Measurements from ENCODE around the gene RBM48.

The RBM48 gene

DNA sequence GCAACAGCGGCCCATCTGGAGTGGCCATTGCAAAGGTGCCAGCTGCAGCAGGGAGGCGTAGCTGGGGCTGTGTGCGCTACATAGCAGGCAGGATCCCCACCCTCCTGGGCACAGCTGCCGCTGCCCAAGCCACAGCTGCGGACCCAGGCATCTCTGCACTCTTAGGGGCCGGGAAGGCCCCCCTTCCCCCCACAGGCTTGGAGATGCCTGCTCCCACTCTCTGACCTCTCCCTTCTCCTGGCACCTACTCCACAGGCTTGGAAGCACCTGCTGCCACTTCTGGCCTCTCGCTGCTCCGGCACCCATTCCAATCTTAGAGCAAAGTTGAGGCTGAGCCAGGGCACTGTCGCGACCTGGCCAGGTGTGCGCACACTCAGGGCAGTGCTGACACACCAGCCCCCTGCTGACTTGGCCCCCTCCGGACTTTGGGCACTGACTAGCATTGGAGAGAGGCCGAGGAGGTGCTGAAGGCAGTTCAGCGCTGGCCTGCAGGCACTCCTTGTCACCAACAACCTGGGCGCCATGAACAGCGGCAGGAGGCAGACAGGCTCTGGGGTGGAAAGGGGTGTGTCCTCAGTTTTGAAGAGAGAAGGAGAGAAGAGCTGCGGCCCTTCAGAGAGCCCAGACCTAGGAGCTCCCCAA is 18.4 kb downstream of the RBM48 start:
- DNase-seq: no peak

DNA sequence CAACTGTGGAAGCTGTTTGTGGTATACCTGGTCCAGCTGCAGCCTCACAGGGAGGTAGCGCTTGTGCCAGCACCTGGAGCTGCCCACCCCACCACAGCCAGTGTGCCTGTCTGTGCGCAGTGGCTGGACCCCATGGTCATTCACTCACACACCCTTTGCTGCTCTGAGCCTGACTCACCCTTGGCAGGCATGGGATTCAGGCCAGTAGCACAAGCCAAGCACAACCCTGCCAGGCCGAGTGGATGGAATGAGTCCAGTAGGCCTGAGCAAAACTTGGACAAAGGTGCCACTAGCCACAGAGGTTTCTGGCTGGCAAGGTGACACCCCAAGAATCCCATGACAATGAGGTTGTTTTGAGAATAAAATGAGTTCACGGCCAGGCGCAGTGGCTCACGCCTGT is 19.0 kb downstream of the RBM48 start:
- no peak for DNase-seq

DNA sequence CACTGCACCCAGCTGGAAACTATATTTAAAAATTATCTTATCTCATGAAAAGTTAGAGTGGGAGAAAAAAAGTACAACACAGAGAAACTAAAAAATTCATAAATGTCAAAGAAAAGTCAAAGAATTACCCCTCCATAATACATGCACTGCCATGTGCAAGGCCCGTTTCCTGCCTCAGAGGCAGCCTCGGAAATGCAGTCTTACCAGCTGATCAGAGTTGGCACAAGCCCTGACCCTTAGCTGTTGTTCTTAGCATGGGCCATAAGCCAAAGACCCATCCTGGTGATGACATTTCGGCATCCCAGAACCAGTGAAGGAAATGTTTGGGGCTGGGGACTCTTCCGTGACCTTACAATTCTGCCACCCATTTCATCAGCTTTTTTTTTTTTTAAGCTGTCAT is 21.6 kb downstream of the RBM48 start:
- DNase-seq: no peak

DNA sequence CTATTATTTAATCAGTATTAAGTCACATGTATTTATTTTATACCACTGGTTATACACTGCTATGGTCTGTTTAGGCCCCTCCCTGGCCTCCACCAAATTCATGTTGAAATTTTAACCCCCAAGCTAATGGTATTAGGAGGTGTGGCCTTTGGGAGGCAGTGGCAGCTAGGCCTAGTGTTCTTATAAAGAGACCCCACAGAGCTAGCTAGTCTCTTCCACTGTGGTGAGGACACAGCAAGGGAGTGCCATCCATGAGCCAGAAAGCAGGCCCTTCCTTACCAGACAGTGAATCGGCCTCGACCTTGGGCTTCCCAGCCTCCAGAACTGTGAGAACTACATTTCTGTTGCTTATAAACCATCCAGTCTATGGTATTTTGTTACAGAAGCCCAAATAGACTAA is 28.7 kb downstream of the RBM48 start:
- no peak for DNase-seq

DNA sequence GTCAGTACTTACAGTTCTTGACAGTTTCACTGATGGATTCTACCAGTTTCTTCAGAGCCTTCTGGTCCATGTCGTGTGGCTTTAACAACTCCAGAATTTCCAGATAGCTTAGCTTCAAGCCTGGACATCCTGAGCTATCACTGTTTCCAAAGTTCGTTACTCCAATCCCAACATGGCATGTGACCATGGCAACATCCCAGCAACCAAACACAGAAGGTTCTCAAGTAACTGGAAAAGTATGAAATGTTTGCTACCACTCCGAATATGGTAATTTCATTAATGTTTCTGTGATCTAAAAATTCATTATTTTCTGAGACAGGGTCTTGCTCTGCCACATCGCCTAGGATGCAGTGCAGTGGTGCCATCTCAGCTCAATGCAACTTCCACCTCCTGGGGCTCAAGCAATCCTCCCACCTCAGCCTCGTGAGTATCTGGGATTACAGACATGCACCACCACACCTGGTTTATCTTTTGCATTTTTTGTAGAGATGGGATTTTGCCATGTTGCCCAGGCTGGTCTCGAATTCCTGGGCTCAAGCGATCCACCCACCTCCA is 29.3 kb downstream of the RBM48 start:
- no peak for DNase-seq

DNA sequence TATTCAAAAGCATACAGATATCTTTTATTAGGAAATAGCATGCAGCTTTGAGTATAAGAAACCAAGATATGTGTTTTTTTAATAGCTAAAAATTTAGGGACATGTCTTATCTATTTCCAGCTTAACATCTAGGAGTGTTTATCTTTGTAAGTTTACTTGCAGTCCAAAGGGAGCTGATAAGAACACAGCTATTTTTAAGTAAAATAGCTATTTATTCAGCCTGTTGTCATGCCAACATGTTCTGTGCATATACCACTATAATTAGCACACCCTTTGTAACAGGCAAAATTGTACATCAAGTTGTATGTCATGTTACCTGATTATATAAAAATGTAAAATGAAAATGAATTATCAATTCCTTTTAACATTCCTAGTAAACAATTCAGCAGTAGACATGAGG is 32.0 kb downstream of the RBM48 start:
- no peak for DNase-seq

DNA sequence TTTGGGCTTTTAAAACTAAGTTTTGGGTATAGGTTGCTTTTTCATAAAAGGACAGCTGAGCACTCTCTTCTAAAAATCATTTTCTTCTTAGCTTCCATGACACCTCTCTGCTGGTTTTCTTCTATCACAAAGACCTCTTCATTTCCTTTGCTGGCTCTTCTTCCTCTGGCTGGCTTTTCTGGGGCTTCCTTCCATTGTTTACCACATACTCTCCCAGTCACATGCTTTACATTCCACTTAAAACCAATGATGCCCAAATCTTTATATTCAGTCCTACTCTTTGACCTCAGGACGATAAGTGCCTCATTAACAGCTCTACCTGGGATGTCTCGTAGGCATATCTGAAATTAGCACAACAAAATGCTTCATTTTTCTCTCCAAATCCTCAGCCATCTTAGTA is 34.8 kb downstream of the RBM48 start:
- DNase-seq: no peak

DNA sequence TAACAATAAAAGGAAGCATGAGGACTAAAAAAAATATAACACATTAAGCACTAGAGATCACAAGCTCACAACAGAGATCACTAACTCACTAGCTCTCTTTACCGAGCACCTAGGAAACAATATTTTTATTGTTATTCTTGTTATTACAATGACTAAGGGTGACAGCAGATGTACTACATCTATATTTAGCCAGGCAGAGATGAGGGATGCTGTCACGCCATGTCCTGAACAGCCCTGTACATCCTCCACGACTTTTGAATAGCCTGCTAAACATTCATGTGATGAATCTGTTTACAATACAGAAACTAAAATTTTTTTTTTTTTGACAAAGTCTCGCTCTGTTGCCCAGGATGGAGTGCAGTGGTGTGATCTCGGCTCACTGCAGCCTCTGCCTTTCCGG is 38.9 kb downstream of the RBM48 start:
- no peak for DNase-seq

DNA sequence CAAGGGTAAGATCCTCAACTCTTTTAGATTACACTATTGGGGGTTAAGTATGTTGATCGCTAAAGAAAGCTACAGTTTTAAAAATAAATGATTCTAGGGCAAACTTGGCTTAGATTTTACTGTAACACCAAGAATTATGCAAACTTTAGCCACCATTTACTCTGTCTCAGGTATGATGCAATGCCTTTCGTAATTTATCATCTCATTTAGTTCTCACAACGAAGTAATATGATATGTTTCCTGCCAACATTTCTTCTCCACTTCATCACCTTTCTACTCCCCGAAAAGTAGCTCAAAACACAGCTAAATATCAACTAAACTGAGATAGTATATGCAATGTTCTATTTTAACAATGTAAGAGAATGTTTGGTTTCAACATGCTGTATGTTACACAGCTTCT is 40.5 kb downstream of the RBM48 start:
- DNase-seq: no peak

DNA sequence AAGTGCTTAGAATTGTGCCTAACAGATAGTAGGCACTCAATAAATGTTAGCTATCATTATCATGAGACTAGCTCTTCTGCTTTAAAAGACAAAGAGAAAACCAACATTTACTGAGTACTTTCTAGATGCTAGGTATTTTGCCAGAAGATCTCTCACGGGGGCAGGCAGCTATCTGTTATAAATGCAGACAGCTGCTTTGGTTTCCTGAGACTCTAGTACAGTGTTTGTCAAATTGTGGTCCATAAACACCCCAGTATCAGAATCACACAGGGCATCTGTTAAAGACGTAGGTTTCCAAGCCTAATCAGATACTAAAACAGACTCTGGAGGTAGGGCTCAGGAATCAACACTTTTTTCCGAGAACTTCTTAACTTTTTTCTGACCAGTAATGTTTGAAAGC is 47.7 kb downstream of the RBM48 start:
- DNase-seq: no peak

DNA sequence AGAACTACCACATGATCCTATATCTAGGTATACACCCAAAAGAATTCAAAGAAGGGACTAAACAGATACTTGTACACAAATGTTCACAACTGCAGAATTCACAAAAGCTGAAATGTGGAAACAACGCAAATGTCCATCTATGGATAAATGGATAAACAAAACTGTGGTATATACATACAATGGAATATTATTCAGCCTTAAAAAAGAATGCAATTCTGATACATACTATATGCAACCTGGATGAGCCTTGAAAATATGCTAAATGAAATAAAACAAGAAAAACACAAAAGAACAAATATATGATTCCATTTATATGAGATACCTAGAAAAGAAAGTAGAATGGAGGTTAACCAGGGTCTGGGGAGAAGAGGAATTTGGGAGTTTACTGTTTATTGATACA is 54.4 kb downstream of the RBM48 start:
- DNase-seq: no peak

DNA sequence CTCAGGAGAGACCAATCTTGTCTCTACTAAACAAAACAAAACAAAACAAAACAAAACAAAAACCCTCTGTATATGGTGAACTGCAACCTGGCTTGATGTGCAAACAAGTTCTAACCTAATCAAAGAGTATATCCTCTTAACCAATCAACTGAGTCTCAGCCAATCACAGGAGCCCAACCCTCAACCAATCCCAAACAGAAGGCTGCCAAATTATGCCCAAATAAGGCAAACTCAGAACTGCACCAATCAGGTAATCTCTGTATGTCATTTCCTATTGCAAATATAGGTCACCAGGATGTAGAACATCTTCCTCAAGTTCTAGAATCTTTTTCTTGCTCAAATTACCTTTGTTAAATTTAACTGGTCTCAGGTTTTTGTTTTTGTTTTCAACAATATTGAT is 56.4 kb downstream of the RBM48 start:
- no peak for DNase-seq

DNA sequence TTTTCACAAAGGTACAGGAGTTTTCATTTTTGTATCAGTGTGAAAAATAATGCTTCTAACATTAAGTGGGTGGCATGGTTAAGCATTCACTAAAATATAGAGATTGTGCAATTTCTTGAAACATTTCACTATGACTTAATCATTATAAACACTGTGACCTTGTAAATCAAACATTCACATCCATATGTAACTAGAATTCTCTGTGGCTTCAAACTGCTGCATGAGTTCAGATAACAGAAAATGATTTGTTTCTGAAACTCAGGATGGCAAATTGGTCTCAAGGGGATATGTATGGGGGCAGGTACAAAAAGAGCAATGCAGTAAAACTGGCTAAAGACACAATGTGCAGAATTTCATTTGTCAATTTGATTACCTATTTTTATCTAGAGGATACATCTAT is 57.8 kb downstream of the RBM48 start:
- DNase-seq: no peak

DNA sequence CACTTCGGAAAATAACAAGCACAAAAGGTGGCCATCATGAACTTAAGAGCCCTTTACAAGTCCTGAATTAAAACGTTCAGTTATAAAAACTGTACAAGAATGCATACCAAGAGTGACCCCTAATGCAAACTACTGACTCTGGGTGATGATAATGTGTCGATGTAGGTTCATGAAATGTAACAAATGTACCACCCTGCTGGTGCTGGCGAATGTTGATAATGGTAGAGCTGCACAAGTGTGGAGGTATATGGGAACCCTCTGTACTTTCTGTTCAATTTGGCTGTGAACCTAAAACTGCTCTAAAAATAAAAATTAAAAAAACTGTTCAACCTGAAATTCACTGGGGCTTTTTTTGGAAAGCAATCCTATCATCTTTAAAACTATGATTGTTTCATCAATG is 58.2 kb downstream of the RBM48 start:
- DNase-seq: no peak
